IgD-negative memory B cell (primary cell): Measurements from ENCODE around the gene TMTC1. TPM values are rescaled to one million over a fixed set of nuclear protein-coding genes. Genes with fewer than 3 reads are reported as not detected.
"Not testable (repeated sequence)": the region's sequence is repeated elsewhere in the genome, so short reads cannot be mapped to it uniquely, and the experiment has no call there.

Source experiments
- H3K27ac Mint-ChIP-seq, 3 donors: one replicate each; pipeline ENCODE4 v1.8.0; 2020 to 2022; ENCODE audit warnings: mild to moderate bottlenecking in 3 of 3, mixed read lengths in 3 of 3, moderate library complexity in 1 of 3
- H3K27me3 Mint-ChIP-seq: one replicate; pipeline ENCODE4 v1.8.0; 2021; ENCODE audit warnings: mixed read lengths
- H3K36me3 Mint-ChIP-seq: one replicate; pipeline ENCODE4 v1.8.0; 2020; ENCODE audit warnings: mild to moderate bottlenecking, mixed read lengths
- H3K4me1 Mint-ChIP-seq, 3 donors: one replicate each; pipeline ENCODE4 v1.8.0; 2020 to 2022; ENCODE audit warnings: mixed read lengths in 3 of 3, mild to moderate bottlenecking in 1 of 3
- H3K4me3 Mint-ChIP-seq, 4 donors: one replicate each; pipeline ENCODE4 v1.8.0; 2020 to 2022; ENCODE audit warnings: mild to moderate bottlenecking in 4 of 4, mixed read lengths in 4 of 4, moderate library complexity in 3 of 4
- H3K9me3 Mint-ChIP-seq, 3 donors: one replicate each; pipeline ENCODE4 v1.8.0; 2020 to 2021; ENCODE audit warnings: mixed read lengths in 3 of 3, mild to moderate bottlenecking in 1 of 3
- polyA plus RNA-seq: library from polyadenylated mRNA; unstranded; fragments of 300-500 nt; fragmentation: Illumina TruSeq; gene quantifications from one replicate; pipeline ENCODE4 v1.2.3, GENCODE V29; 2021

The TMTC1 gene
- polyA plus RNA-seq: not detected

GRCh38 chr12:29783773-29784666, at the start of gene TMTC1:
TMTC1 (minus strand) TSS chr12:29783942; CDS start chr12:29783751, 191 bp downstream.
- Mint-ChIP-seq H3K9me3 (peaks cover 5 to 15% (median 6%) of the 10 kb centered on the region in 3 donors), H3K36me3 (no peaks in the 10 kb centered on the region), H3K4me3 (peak within 1 kb of the TSS in 1 of 4 donors; percentile 75), H3K27me3 (peaks cover 25% of the 10 kb centered on the region), H3K27ac (no peak within 1 kb of the TSS), H3K4me1 (peaks cover 0 to 3% (median 0%) of the 10 kb centered on the region in 3 donors)

- Mint-ChIP-seq H3K36me3 (no peaks in the 10 kb centered on the region), H3K27ac (no peak overlapping the region), H3K27me3 (no peaks in the 10 kb centered on the region), H3K9me3 (peaks cover 8 to 37% (median 33%) of the 10 kb centered on the region in 3 donors), H3K4me3 (no peak overlapping the region), H3K4me1 (peaks cover 0 to 2% (median 0%) of the 10 kb centered on the region in 3 donors)
Observed at GRCh38 chr12:29831173-29831572, 47.4 kb upstream of the TMTC1 start.

GRCh38 chr12:29830391-29830790, 46.6 kb upstream of the TMTC1 start:
- Mint-ChIP-seq H3K4me1 (peaks cover 0 to 2% (median 0%) of the 10 kb centered on the region in 3 donors), H3K9me3 (peaks cover 8 to 29% (median 29%) of the 10 kb centered on the region in 3 donors), H3K36me3 (no peaks in the 10 kb centered on the region)

GRCh38 chr12:29818916-29819623, 35.3 kb upstream of the TMTC1 start:
- H3K4me3 Mint-ChIP-seq: no peak overlapping the region
- H3K9me3 Mint-ChIP-seq: peaks cover 0 to 10% (median 3%) of the 10 kb centered on the region in 3 donors
- no peaks in the 10 kb centered on the region for H3K36me3 Mint-ChIP-seq
- H3K27ac Mint-ChIP-seq: no peak overlapping the region
- H3K27me3 Mint-ChIP-seq: no peaks in the 10 kb centered on the region
- H3K4me1 Mint-ChIP-seq: no peaks in the 10 kb centered on the region

More at GRCh38 chr12:29830391-29830790, 46.6 kb upstream of the TMTC1 start:
- no peak overlapping the region for H3K27ac Mint-ChIP-seq
- H3K27me3 Mint-ChIP-seq: no peaks in the 10 kb centered on the region
- H3K4me3 Mint-ChIP-seq: no peak overlapping the region

- H3K36me3 Mint-ChIP-seq: no peaks in the 10 kb centered on the region
- no peaks in the 10 kb centered on the region for H3K27me3 Mint-ChIP-seq
Observed at GRCh38 chr12:29816874-29817725, 33.4 kb upstream of the TMTC1 start.

GRCh38 chr12:29809616-29810361, 26.0 kb upstream of the TMTC1 start:
- H3K4me1 Mint-ChIP-seq, H3K27ac Mint-ChIP-seq, H3K36me3 Mint-ChIP-seq, H3K4me3 Mint-ChIP-seq, H3K9me3 Mint-ChIP-seq, H3K27me3 Mint-ChIP-seq: not testable (repeated sequence)

More at GRCh38 chr12:29816874-29817725, 33.4 kb upstream of the TMTC1 start:
- Mint-ChIP-seq H3K9me3 (peaks cover 0 to 10% (median 3%) of the 10 kb centered on the region in 3 donors), H3K4me3 (no peak overlapping the region), H3K27ac (no peak overlapping the region), H3K4me1 (no peaks in the 10 kb centered on the region)

GRCh38 chr12:29807129-29807528, 23.4 kb upstream of the TMTC1 start:
- no peaks in the 10 kb centered on the region for H3K4me1 Mint-ChIP-seq

GRCh38 chr12:29804019-29804418, 20.3 kb upstream of the TMTC1 start:
- Mint-ChIP-seq H3K27ac (no peak overlapping the region), H3K27me3 (no peaks in the 10 kb centered on the region), H3K4me3 (no peak overlapping the region), H3K9me3 (peaks cover 0 to 7% (median 3%) of the 10 kb centered on the region in 3 donors), H3K36me3 (no peaks in the 10 kb centered on the region), H3K4me1 (no peaks in the 10 kb centered on the region)

More at GRCh38 chr12:29807129-29807528, 23.4 kb upstream of the TMTC1 start:
- Mint-ChIP-seq H3K36me3 (no peaks in the 10 kb centered on the region), H3K4me3 (no peak overlapping the region), H3K27me3 (no peaks in the 10 kb centered on the region), H3K9me3 (peaks cover 2 to 3% (median 2%) of the 10 kb centered on the region in 3 donors), H3K27ac (no peak overlapping the region)

- no peaks in the 10 kb centered on the region for H3K36me3 Mint-ChIP-seq
- no peak overlapping the region for H3K4me3 Mint-ChIP-seq
- H3K9me3 Mint-ChIP-seq: peaks cover 0 to 7% (median 3%) of the 10 kb centered on the region in 3 donors
Observed at GRCh38 chr12:29799591-29799990, 15.8 kb upstream of the TMTC1 start.

GRCh38 chr12:29797565-29798355, 14.0 kb upstream of the TMTC1 start:
- Mint-ChIP-seq H3K27me3 (no peaks in the 10 kb centered on the region), H3K36me3 (no peaks in the 10 kb centered on the region), H3K4me1 (no peaks in the 10 kb centered on the region), H3K27ac (no peak overlapping the region), H3K4me3 (no peak overlapping the region), H3K9me3 (peaks cover 0 to 5% (median 3%) of the 10 kb centered on the region in 3 donors)

More at GRCh38 chr12:29799591-29799990, 15.8 kb upstream of the TMTC1 start:
- H3K27me3 Mint-ChIP-seq: no peaks in the 10 kb centered on the region
- H3K4me1 Mint-ChIP-seq: no peaks in the 10 kb centered on the region
- H3K27ac Mint-ChIP-seq: no peak overlapping the region

GRCh38 chr12:29796823-29797263, 13.1 kb upstream of the TMTC1 start:
- no peaks in the 10 kb centered on the region for H3K4me1 Mint-ChIP-seq
- H3K9me3 Mint-ChIP-seq: peaks cover 0 to 5% (median 0%) of the 10 kb centered on the region in 3 donors
- no peak overlapping the region for H3K4me3 Mint-ChIP-seq
- no peaks in the 10 kb centered on the region for H3K36me3 Mint-ChIP-seq
- H3K27ac Mint-ChIP-seq: no peak overlapping the region
- H3K27me3 Mint-ChIP-seq: no peaks in the 10 kb centered on the region

GRCh38 chr12:29795715-29796114, 12.0 kb upstream of the TMTC1 start:
- H3K4me3 Mint-ChIP-seq: no peak overlapping the region
- H3K4me1 Mint-ChIP-seq: no peaks in the 10 kb centered on the region
- H3K36me3 Mint-ChIP-seq: no peaks in the 10 kb centered on the region
- no peak overlapping the region for H3K27ac Mint-ChIP-seq
- peaks cover 0 to 2% (median 0%) of the 10 kb centered on the region in 3 donors for H3K9me3 Mint-ChIP-seq
- no peaks in the 10 kb centered on the region for H3K27me3 Mint-ChIP-seq

- H3K4me1 Mint-ChIP-seq: no peaks in the 10 kb centered on the region
- no peak overlapping the region for H3K27ac Mint-ChIP-seq
- no peaks in the 10 kb centered on the region for H3K27me3 Mint-ChIP-seq
- H3K9me3 Mint-ChIP-seq: peaks cover 0 to 2% (median 0%) of the 10 kb centered on the region in 3 donors
- H3K36me3 Mint-ChIP-seq: no peaks in the 10 kb centered on the region
- no peak overlapping the region for H3K4me3 Mint-ChIP-seq
Observed at GRCh38 chr12:29794862-29795261, 11.1 kb upstream of the TMTC1 start.
